SK-N-MC (cell line): ENCODE results near the gene TEX261.
"Not testable (repeated sequence)": the region's sequence is repeated elsewhere in the genome, so short reads cannot be mapped to it uniquely, and the experiment has no call there.

Experiments
- DNase-seq: peaks from one replicate; pipeline ENCODE4 v3.0.0-alpha.2; 2011; ENCODE audit warnings: low read depth, low spot score
- H3K27ac ChIP-seq: fragments of 200-600 bp; sonication (generic); 2 replicates; pipeline ENCODE4 v1.5.1; 2016; ENCODE audit warnings: mixed run types
- H3K36me3 ChIP-seq: fragments of 200-600 bp; sonication (generic); 2 replicates; pipeline ENCODE4 v1.6.1; 2017; ENCODE audit warnings: antibody characterized with exemption, low read length, mixed read lengths; ENCODE audit not compliant: insufficient read depth
- H3K4me3 ChIP-seq: fragments of 200-600 bp; sonication (generic); 2 replicates; pipeline ENCODE4 v1.5.1; 2016
- H3K9ac ChIP-seq: fragments of 200-600 bp; sonication (generic); 2 replicates; pipeline ENCODE4 v1.8.0; 2017; ENCODE audit warnings: mixed run types, mixed read lengths; ENCODE audit not compliant: insufficient read length
- H3K9me3 ChIP-seq: fragments of 200-600 bp; sonication (generic); 2 replicates; pipeline ENCODE4 v1.6.1; 2017; ENCODE audit warnings: low read depth, mild to moderate bottlenecking, antibody characterized with exemption, low read length, moderate library complexity, mixed read lengths
- EZH2 ChIP-seq: fragments of 200-600 bp; sonication (generic); IDR thresholded peaks from one replicate; pipeline ENCODE4 v1.6.1; 2017; ENCODE audit warnings: antibody characterized with exemption
- FOXP2 ChIP-seq: optimal IDR thresholded peaks from 2 replicates; pipeline ENCODE3; 2011; ENCODE audit warnings: mild to moderate bottlenecking, moderate library complexity; ENCODE audit not compliant: insufficient read depth; ENCODE audit errors: extremely low read length, control extremely low read depth
- POLR2AphosphoS5 ChIP-seq: IDR thresholded peaks from 2 replicates; pipeline ENCODE4 v1.6.1; 2012; ENCODE audit warnings: mild to moderate bottlenecking, low read depth, low read length, borderline replicate concordance

The TEX261 gene

GRCh38 chr2:70994699-70995425 lies at the start of gene TEX261:
Gene TEX261 (minus strand): TSS chr2:70994873. CDS start chr2:70994757, 116 bp downstream.
- H3K36me3 ChIP-seq: peaks cover 10% of the 10 kb centered on the region; the same call in 1 of the 2 replicates
- no peak within 1 kb of the TSS for H3K27ac ChIP-seq
- H3K9ac ChIP-seq: peak within 1 kb of the TSS; percentile 95
- H3K4me3 ChIP-seq: peak within 1 kb of the TSS; percentile 95
- no peak for TF ChIP-seq EZH2
- no peak for TF ChIP-seq FOXP2
- TF ChIP-seq POLR2AphosphoS5: no peak
- DNase-seq: peak; percentile 2
- H3K9me3 ChIP-seq: no peaks in the 10 kb centered on the region

GRCh38 chr2:71043531-71044407 lies 49.1 kb upstream of the TEX261 start:
- Histone ChIP-seq H3K4me3 (no peak overlapping the region), H3K27ac (no peak overlapping the region), H3K9ac (no peak overlapping the region), H3K9me3 (no peaks in the 10 kb centered on the region), H3K36me3 (no peaks in the 10 kb centered on the region)
- TF ChIP-seq POLR2AphosphoS5 (no peak), EZH2 (no peak), FOXP2 (no peak)
- DNase-seq: no peak

- no peak overlapping the region for H3K4me3 ChIP-seq
- TF ChIP-seq FOXP2: no peak
- no peak for TF ChIP-seq POLR2AphosphoS5
- no peak for TF ChIP-seq EZH2
- H3K9me3 ChIP-seq: no peaks in the 10 kb centered on the region
- no peak overlapping the region for H3K27ac ChIP-seq
- H3K36me3 ChIP-seq: no peaks in the 10 kb centered on the region
- H3K9ac ChIP-seq: no peak overlapping the region
- no peak for DNase-seq
These were observed 47.6 kb upstream of the TEX261 start for GRCh38 chr2:71042287-71042686.

DNA sequence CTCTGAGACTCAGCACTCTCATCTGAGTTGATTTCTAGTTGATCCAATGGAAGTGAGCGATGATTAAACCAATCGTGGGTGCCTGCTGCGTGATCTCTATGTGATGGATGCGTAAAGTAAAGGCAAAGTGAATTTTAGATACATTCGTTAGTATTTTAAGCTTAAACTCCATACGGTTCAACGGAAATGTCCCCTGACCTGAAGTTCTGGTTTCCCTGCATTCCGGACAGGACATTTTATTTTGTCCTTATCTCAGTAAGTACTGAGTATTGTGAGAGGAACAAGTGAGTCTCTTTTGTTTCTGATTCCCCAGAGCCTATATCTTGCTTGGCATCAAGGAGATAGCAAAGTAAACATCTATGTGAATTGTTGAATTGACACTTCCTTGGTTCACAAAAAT lies 41.6 kb upstream of the TEX261 start:
- H3K9me3 ChIP-seq, DNase-seq, H3K27ac ChIP-seq, H3K4me3 ChIP-seq, H3K9ac ChIP-seq, H3K36me3 ChIP-seq: not testable (repeated sequence)

DNA sequence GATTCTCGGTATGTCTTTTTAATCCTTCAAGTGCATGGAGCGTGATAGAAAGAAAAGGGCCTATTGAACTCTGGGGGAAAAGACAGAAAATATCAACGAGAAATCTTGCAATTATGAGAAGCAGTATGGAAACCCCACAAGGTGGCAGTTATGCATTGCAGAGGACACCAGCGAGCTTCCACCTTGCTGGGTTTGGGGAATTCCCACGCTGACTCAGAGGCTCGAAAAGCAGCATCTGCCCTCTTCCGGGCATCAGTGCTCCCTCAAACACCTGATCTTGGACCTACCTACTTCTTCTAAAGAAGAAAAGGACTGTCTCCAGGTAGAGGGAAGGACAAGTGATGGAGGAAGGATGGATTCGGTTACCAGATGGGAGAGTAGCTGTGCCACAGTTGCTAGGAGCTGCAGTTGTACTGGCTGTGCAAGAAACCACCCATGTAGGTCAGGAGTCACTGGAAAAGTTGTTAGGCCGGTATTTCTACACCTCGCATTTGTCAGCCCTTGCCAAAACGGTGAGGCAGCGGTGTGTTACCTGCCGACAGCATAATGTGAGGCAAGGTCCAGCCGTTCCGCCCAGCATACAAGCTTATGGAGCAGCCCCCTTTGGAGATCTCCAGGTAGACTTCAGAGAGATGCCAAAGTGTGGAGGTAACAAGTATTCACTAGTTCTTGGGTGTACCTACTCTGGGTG lies 29.0 kb upstream of the TEX261 start:
- not testable (repeated sequence) for H3K27ac ChIP-seq, DNase-seq, H3K36me3 ChIP-seq, H3K9me3 ChIP-seq, H3K9ac ChIP-seq, H3K4me3 ChIP-seq

DNA sequence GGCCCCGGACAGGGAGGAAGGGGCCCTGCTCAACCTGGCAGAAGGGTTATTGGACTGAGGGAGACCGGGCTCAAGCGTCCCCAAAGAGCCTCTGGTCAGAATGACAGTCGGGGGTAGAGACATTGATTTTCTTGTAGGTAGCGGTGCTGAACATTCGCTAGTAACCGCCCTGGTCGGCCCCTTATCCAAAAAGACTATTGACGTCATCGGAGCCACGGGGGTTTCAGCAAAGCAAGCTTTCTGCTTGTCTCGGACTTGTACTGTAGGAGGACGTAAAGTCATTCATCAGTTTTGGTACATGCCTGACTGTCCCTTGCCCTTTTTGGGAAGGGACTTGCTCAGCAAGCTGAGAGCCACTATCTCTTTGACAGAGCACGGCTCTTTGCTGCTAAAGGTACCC lies 26.7 kb upstream of the TEX261 start:
- not testable (repeated sequence) for H3K27ac ChIP-seq, DNase-seq, H3K4me3 ChIP-seq, H3K9me3 ChIP-seq, H3K36me3 ChIP-seq, H3K9ac ChIP-seq

- H3K9me3 ChIP-seq, H3K9ac ChIP-seq, H3K27ac ChIP-seq, H3K36me3 ChIP-seq, DNase-seq, H3K4me3 ChIP-seq: not testable (repeated sequence)
These were observed 25.3 kb upstream of the TEX261 start for GRCh38 chr2:71019989-71020388.

DNA sequence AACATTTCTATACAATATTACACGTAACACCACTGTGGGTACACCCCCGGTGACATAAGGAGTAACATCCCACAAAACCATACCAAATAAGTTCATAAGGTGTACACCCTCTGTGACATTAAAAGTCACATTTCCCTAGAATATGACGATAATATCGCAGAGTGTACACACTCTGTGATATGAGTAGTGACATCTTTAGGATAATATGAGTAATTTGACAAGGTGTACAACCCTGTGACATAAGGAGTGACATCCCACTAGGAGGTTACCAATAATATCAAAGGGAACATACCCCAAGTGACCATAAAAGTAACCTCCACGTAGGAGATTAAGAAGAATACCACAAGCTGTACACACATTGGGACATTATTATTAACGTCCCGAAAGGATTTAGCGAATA lies 24.0 kb upstream of the TEX261 start:
- Histone ChIP-seq H3K36me3 (no peaks in the 10 kb centered on the region), H3K4me3 (no peak overlapping the region), H3K9me3 (no peaks in the 10 kb centered on the region), H3K27ac (no peak overlapping the region), H3K9ac (no peak overlapping the region)
- TF ChIP-seq POLR2AphosphoS5: no peak
- TF ChIP-seq EZH2: no peak
- TF ChIP-seq FOXP2: no peak
- no peak for DNase-seq

- H3K9me3 ChIP-seq, DNase-seq, H3K9ac ChIP-seq, H3K27ac ChIP-seq, H3K36me3 ChIP-seq, H3K4me3 ChIP-seq: not testable (repeated sequence)
These were observed 17.1 kb upstream of the TEX261 start for GRCh38 chr2:71011786-71012185.
